ENCODE measurements around the gene SLC22A12.
"Not testable (repeated sequence)": the region's sequence is repeated elsewhere in the genome, so short reads cannot be mapped to it uniquely, and the experiment has no call there.

SLC22A12 gene
- 0 reads per million in 2 experiments for total RNA-seq

DNA sequence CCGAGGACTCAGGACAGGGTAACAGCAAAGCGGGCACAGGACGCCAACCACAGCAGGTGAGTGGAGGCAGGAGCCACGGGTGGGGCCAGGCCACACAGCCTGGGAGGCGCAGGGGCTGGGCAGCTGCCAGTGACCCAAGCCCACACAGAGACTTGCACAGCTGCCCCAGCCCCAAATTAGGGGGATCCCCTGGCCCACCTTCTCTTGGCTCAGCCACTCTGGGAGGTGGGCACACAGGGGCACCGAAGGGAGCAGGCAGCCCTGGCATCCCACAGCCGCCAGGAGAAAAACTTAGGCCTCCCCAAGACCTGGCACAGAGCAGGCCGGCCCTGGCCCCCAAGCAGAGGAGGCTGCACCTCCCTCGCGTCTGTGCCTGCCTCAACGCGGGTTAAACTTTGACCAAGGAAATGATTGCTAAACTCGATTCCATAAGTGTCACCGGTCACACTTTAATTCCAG lies at the start of gene SLC22A12:
Gene SLC22A12 (plus strand): TSS at position 458 of the 459 bp plus-strand sequence. CDS start 337 bp downstream, outside the sequence.
- DNase-seq (ENCODE audit: low read depth): no peak

GRCh38 chr11:64542172-64543125 lies 48.6 kb upstream of the SLC22A12 start:
- DNase-seq (ENCODE audit: low read depth): no peak

- no peak for DNase-seq (ENCODE audit: low read depth)
Observed at GRCh38 chr11:64543818-64544217, 47.2 kb upstream of the SLC22A12 start.

GRCh38 chr11:64544616-64545296 lies 46.3 kb upstream of the SLC22A12 start:
- no peak for DNase-seq (ENCODE audit: low read depth)

- DNase-seq (ENCODE audit: low read depth): no peak
Observed at GRCh38 chr11:64545619-64546018, 45.4 kb upstream of the SLC22A12 start.

DNA sequence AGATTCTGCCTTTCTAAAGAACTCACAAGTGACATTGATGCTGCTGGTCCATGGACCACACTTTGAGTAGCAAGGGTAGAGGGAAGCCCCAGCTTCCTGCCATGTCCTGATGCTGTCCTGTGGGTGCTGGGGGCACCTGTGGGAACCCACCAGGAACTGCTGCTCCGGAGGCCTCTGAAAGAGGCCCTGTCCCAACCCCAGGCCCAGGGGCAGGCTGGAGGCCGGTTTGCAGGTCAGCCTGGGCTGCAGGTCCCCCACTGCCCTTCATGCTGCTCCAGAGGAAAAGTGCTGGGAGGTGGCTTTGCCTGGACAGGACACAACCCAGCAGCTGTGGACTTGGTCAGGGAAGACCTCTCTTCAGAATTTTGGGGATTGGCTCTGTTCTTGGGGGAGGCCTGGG lies 44.8 kb upstream of the SLC22A12 start:
- DNase-seq (ENCODE audit: low read depth): no peak

DNA sequence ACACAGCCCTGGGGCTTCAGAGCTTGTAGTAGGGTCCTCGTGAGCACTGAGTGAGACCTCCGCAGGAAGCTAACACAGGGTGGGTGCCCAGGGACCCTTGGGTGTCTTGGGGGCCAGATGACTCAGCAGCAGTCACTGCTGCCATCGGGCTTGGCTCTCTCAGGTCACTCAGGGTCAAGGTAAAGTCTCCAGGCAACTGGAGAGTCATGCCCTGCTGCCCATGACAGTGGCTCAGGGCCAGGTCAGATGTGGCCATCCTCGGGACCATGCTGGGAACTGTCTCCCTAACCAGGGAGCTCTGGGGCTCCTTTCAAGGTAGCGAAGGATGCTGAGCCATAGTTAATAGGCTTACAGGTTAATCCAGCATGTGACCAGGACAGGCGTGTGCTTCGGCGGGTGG lies 44.4 kb upstream of the SLC22A12 start:
- DNase-seq (ENCODE audit: low read depth): no peak

DNA sequence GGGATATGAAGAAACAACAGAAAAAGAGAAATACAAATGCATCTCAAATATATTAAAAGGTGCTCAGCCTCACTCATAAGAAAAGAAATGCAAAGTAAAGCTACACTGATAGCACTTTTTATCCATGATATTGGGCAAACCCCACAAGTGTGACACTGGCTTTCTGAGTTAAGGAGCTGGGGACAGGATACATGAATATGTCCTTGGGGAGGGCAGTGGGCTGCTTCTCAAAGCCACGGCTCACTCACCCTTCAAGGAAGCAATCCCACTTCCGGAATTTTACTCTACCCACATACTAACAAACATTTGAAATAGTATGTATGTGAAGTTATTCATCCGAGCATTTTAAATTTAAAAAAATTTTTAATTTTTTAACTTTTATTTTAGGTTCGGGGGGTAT lies 41.1 kb upstream of the SLC22A12 start:
- no peak for DNase-seq (ENCODE audit: low read depth)

DNA sequence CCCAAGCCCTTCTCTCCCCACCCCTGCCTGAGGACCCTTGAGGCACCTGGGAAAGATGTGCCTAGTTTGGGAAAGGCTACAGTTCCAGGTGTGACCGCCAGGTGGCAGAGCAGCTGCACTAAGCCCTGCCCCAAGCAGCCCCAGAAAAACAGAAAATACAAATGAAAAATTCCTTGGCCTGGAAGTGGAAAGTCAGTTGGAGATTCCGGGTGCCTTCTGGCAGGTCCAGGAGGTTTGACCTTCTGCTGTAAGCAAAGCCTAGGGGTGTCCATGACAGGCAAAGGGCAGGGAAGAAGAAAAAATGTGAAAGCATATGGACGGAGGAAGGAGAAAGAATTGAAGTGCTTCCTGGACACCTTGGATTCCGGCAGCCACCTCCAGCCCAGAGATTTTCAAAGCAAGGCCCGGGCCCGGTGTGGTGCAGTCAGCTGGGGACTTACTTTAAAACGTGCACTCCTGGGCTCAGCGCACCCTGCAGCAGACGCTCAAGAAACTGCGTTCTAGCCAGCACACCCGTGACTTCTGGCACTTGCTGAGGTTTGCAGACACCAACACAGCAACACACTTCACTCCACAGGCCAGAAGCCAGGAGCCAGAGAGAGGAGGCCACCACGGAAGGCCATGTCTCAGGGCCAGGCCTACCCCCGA lies 37.3 kb upstream of the SLC22A12 start:
- DNase-seq (ENCODE audit: low read depth): peak; percentile 33

DNA sequence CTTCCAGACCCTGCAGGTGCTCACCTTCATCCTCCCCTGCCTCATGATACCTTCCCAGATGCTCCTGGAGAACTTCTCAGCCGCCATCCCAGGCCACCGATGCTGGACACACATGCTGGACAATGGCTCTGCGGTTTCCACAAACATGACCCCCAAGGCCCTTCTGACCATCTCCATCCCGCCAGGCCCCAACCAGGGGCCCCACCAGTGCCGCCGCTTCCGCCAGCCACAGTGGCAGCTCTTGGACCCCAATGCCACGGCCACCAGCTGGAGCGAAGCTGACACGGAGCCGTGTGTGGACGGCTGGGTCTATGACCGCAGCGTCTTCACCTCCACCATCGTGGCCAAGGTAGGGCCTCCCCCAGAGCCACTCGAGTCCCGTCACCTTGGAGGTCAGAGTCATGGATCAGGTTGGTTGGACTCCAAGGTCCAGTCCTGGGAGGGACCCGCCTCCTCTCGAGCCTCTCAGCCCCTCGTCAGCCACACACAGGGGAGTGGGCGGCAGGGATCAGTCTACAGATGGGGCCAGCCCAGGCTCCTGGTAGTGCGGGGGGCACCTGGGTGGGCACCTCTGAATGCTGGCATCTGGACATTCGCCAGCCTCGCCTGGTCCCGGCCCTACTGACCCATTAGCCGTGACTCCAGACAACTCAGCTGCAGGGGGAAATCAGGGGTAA lies 34.8 kb upstream of the SLC22A12 start:
- no peak for DNase-seq (ENCODE audit: low read depth)

GRCh38 chr11:64556721-64557250 lies 34.2 kb upstream of the SLC22A12 start:
- no peak for DNase-seq (ENCODE audit: low read depth)

DNA sequence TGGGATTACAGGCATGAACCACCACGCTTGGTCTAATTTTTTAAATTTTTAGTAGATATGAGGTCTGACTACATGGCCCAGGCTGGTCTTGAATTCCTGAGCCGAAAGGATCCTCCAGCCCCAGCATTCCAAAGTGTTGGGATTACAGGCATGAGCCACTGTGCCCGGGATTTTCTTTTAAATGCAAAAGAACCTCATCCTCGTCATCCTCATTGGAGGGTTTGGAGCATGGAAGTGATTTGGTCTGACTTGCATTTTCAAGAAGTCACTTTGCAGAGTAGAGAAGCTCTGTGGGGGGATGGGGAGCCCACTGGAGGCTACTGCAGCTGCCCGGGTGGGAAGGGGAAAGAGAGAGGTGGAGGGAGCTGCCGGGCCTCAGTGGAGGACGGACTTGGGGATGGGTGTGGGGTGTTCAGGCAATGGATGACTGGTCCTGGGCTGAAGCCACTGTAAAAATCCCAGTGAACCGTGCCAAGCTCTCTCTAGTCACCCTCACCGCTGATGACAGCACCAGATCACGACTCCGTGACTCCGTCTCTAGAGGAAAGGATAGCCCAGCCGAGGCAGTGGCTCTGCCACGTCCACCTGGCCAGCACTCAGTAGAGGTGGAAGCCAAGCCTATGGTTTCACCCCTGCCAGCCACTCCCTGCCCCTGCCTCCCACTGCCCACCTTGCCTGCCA lies 32.8 kb upstream of the SLC22A12 start:
- DNase-seq (ENCODE audit: low read depth): no peak

DNA sequence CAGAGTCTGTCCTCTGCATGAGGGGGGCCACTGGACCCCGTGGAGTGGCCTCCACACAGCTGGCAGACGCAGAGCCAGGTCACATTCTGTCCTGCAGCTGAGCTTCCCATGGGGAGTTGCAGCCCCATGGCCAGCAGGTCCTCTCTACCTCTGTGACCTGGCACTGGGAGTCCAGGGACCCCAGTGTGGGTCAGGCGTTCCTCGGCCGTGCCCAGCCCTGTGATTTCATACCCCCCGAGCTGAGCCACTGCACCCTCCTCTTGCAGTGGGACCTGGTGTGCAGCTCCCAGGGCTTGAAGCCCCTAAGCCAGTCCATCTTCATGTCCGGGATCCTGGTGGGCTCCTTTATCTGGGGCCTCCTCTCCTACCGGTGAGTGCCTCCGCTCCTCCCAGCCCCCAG lies 32.2 kb upstream of the SLC22A12 start:
- DNase-seq (ENCODE audit: low read depth): no peak

- no peak for DNase-seq (ENCODE audit: low read depth)
Observed at GRCh38 chr11:64559351-64560138, 31.5 kb upstream of the SLC22A12 start.

- no peak for DNase-seq (ENCODE audit: low read depth)
Observed at GRCh38 chr11:64560139-64560771, 30.8 kb upstream of the SLC22A12 start.

DNA sequence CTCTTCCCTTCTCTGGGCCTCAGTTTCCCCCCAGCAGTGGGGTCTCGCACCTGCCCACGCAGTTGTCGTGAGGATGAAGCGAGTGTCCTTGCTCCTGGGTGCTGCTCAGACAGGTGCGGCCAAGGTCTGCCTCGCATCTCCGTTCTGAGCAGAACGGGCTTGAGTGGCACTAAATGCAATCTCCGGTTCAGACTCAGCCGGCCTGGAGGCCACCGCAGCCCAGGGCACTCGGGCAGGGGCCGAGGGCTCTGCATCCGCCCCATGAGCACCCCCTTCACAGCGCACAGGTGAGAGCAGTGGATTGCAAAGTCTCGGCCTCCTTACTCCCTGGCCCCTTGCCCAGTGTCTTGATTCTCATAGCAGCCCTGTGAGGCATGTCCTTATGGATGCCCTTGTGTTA lies 30.1 kb upstream of the SLC22A12 start:
- no peak for DNase-seq (ENCODE audit: low read depth)

GRCh38 chr11:64561429-64561828 lies 29.6 kb upstream of the SLC22A12 start:
- not testable (repeated sequence) for DNase-seq (ENCODE audit: low read depth)

DNA sequence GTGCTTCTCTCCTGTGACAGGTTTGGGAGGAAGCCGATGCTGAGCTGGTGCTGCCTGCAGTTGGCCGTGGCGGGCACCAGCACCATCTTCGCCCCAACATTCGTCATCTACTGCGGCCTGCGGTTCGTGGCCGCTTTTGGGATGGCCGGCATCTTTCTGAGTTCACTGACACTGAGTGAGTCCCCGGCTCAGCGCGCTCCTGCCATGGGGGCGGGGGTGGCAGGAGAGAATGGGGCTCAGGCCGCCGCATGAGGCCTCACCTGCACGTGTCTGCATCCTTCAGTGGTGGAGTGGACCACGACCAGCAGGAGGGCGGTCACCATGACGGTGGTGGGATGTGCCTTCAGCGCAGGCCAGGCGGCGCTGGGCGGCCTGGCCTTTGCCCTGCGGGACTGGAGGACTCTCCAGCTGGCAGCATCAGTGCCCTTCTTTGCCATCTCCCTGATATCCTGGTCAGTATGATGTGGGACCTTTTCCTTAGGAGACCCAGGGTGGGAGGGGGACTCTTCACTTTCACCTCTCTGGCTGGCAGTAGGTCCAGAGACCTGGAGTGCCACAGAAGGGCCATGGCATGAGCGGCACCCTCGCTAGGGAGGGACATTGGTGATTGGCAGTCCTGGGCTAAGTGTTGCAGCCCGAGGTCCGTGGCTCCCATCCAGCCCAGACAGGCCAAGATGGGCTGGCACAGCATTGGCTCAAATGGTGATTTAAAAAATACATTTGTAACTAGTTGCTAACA lies 28.9 kb upstream of the SLC22A12 start:
- no peak for DNase-seq (ENCODE audit: low read depth)
